Measurements from ENCODE around the gene GRID1. TPM values are rescaled to one million over a fixed set of nuclear protein-coding genes. Genes with fewer than 3 reads are reported as not detected.

Gene GRID1
- total RNA-seq, 4 donors from 2014 or later = 0.88 to 7.3 (median 4.1) TPM

DNA sequence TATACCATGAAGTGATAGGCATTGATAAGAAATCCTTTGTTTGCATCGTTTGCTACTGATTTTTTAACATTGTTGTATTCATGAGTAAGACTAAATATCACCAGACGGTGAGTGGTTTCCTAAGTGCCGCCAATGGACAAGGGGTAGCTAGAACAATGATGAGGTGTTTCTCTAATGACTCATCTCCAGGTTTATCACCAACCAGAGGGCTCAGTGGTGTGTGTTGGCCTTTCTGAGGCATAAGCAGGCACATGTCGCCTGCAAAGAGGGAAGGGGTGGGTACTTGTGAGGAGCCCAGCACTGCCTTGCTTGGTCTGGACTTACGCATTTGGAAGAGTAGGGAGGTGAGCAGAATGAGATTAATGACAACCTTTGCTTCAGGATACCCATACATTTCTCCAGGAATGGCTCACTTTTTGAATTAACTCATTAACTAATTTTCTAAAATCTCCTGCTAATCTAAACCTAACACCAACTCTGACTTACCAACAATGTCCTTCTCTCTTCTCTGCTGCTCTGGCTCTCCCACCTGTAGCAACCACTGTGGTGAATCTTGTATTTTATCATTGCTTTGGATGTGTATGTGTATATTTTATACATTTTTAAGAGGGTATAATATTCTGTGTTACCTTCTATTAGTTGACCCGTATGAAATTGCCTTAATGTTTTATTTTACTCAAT lies 722.6 kb downstream of the GRID1 start:
- Histone ChIP-seq H3K27ac (peak overlapping the region in 1 of 2 donors; percentile 28), H3K9me3 (no peaks in the 10 kb centered on the region), H3K4me1 (peaks cover 0 to 8% of the 10 kb centered on the region in 2 donors), H3K36me3 (no peaks in the 10 kb centered on the region), H3K27me3 (no peaks in the 10 kb centered on the region), H3K4me3 (no peak overlapping the region)
- TF ChIP-seq, protein P1, sequence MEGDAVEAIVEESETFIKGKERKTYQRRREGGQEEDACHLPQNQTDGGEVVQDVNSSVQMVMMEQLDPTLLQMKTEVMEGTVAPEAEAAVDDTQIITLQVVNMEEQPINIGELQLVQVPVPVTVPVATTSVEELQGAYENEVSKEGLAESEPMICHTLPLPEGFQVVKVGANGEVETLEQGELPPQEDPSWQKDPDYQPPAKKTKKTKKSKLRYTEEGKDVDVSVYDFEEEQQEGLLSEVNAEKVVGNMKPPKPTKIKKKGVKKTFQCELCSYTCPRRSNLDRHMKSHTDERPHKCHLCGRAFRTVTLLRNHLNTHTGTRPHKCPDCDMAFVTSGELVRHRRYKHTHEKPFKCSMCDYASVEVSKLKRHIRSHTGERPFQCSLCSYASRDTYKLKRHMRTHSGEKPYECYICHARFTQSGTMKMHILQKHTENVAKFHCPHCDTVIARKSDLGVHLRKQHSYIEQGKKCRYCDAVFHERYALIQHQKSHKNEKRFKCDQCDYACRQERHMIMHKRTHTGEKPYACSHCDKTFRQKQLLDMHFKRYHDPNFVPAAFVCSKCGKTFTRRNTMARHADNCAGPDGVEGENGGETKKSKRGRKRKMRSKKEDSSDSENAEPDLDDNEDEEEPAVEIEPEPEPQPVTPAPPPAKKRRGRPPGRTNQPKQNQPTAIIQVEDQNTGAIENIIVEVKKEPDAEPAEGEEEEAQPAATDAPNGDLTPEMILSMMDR (IDR thresholded peaks at IDR 0.05) = no peak
- TF ChIP-seq POLR2A (IDR thresholded peaks at IDR 0.05) = no peak
- DNase-seq = no peak
- intact Hi-C loops (cut with DNase I; ENCODE audit: low total_unique reads) = no loop called here

DNA sequence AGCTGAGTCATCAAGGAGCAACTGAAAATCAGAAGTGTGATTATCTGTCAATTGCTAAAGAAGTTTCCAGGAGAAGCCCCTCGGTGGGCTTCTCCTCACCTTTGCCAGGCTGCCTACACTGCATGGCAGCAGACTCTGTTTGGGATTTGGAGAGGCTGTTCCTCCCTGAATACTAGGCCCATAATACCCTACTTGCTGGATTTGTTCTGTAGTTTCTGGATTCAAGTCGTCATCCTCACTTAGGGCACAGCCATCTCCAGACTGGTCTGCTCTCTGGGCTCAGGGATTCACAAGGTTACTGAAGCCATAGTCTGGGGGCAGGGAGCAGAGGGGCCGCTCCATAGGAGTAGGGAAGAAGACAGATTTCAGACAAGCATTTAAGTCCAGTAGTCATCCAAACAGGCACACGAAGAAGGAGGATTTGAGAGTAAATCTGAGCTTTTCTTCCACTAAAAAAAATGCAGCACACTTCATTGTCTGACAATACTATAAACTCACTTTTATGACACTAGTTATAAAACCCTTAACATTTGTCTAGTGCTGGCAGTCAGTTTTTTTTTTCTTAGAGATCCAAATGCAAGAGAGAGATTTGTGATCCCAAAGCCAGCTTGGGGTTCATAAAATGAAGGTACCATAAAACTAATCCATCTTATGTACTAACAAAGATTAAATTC lies 723.3 kb downstream of the GRID1 start:
- peak overlapping the region; percentile 1 to 28 for H3K27ac ChIP-seq
- no peak for DNase-seq
- no peak overlapping the region for H3K4me3 ChIP-seq
- H3K36me3 ChIP-seq = no peaks in the 10 kb centered on the region
- no peaks in the 10 kb centered on the region for H3K9me3 ChIP-seq
- H3K4me1 ChIP-seq = peaks cover 0 to 8% of the 10 kb centered on the region in 2 donors
- TF ChIP-seq, protein P1 (IDR thresholded peaks at IDR 0.05) = no peak
- no peak for TF ChIP-seq POLR2A (IDR thresholded peaks at IDR 0.05)
- intact Hi-C loops (cut with DNase I; ENCODE audit: low total_unique reads) = no loop called here
- no peaks in the 10 kb centered on the region for H3K27me3 ChIP-seq

DNA sequence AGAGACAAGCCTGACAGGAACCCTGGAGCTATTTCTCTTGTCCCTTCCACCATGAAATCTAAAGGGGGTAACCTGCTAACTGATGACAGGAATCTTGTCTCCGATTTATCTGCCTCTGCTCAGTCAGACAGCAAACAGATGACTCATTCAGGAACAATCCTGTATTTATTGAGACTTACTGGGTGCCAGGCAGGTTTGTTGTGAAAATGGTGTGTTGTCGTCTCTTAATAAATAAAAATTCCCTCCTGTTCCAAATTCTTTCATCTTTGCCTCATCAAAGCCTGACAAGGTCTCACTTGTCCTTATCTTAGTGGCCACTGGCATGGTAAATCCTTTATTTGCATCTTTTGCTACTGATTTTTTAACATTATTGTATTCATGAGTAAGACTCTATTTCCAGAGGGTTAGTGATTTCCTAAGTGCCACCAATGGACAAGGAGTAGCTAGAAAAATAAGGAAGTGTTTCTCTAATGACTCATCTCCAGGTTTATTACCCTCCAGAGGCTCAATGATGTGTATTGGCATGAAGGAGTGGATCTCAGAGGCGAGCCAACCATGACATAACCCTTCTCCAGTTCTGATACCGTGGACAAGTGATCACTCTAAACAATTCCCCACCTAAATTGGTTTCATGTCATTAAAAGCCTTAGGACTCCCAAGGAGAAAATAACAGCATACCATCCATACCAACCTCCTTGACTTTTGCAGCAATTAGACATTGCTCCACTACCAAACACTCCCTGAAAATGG lies 724.0 kb downstream of the GRID1 start:
- Histone ChIP-seq H3K9me3 (no peaks in the 10 kb centered on the region), H3K4me3 (no peak overlapping the region), H3K27ac (peak overlapping the region; percentile 13 to 28), H3K4me1 (peaks cover 0 to 8% of the 10 kb centered on the region in 2 donors), H3K36me3 (no peaks in the 10 kb centered on the region), H3K27me3 (no peaks in the 10 kb centered on the region)
- no peak for DNase-seq
- TF ChIP-seq POLR2A (IDR thresholded peaks at IDR 0.05) = no peak
- TF ChIP-seq, protein P1 (IDR thresholded peaks at IDR 0.05) = no peak
- intact Hi-C loops (cut with DNase I; ENCODE audit: low total_unique reads) = no loop called here

DNA sequence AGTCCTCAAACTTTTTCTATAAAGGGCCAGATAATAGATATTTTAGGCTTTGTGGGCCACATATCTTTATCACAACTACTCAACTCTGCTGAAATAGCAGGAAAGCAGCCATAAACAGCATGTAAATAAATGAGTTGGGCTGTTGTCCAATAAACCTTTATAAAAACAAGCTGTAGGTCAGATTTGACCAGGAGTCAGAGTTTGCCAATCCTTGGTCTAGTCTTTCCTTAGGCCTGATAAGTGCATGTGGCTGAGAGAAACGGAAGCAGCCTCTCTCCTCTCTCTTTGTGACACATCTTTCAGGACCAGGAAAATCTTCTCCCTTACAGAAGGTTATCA lies 724.5 kb downstream of the GRID1 start:
- H3K27ac ChIP-seq = peak overlapping the region; percentile 13 to 22
- peaks cover 0 to 8% of the 10 kb centered on the region in 2 donors for H3K4me1 ChIP-seq
- intact Hi-C loops (cut with DNase I; ENCODE audit: low total_unique reads) = no loop called here
- H3K36me3 ChIP-seq = no peaks in the 10 kb centered on the region
- TF ChIP-seq, protein P1 (IDR thresholded peaks at IDR 0.05) = no peak
- no peak for TF ChIP-seq POLR2A (IDR thresholded peaks at IDR 0.05)
- no peaks in the 10 kb centered on the region for H3K27me3 ChIP-seq
- no peak overlapping the region for H3K4me3 ChIP-seq
- DNase-seq = no peak
- no peaks in the 10 kb centered on the region for H3K9me3 ChIP-seq
